ENCODE data around the gene RHBDD2. TPM values are rescaled to one million over a fixed set of nuclear protein-coding genes. Genes with fewer than 3 reads are reported as not detected.
"Not testable (repeated sequence)": the region's sequence is repeated elsewhere in the genome, so short reads cannot be mapped to it uniquely, and the experiment has no call there.

The RHBDD2 gene
- total and polyA plus RNA-seq, 2 donors (not counting 3 experiments of a cell fraction or from before 2014, with no cell fraction given) = 36.7 to 99.2 TPM

- Histone ChIP-seq H3K27me3 (ENCODE audit: control insufficient read depth in 2 of 2, insufficient read depth in 2 of 2, low read length in 2 of 2) (no peaks in the 10 kb centered on the region), H3K27ac (ENCODE audit: insufficient read depth, low read depth, low read length) (no peak overlapping the region)
Measured at GRCh38 chr7:75854233-75854632, 24.6 kb upstream of the RHBDD2 start.

GRCh38 chr7:75854813-75855345, 24.0 kb upstream of the RHBDD2 start:
- H3K9ac ChIP-seq (replicated peaks; ENCODE audit: extremely low read depth, insufficient read depth, low read length); H3K36me3 ChIP-seq (ENCODE audit: control insufficient read depth in 2 of 2, extremely low read depth in 1 of 2, insufficient read depth in 2 of 2, low read length in 2 of 2); H4K20me1 ChIP-seq (replicated peaks; ENCODE audit: control insufficient read depth, extremely low read depth, insufficient read depth, low read length); BruUV-seq (replicated peaks); H3K9me1 ChIP-seq (replicated peaks; ENCODE audit: control insufficient read depth, extremely low read depth, insufficient read depth, low read length); FAIRE-seq; POLR2A ChIA-PET; H3K4me1 ChIP-seq (ENCODE audit: control insufficient read depth, extremely low read depth, insufficient read depth, low read length); H3K4me2 ChIP-seq (ENCODE audit: insufficient read depth, low read length); intact Hi-C loops (cut with micrococcal nuclease); DNase-seq (ENCODE audit: low read depth, low spot score); dilution Hi-C loops (cut with MboI; ENCODE audit: extremely low pct_ligation_motif_present, low sequenced_read_pairs); H3K27ac ChIP-seq (ENCODE audit: insufficient read depth, low read depth, low read length); H3K9me3 ChIP-seq (replicated peaks; ENCODE audit: control insufficient read depth, insufficient read depth, low read length); H3K4me3 ChIP-seq (replicated peaks in 1 of 3; ENCODE audit: insufficient read depth in 1 of 3, low read depth in 1 of 3, low read length in 3 of 3); H3K27me3 ChIP-seq (ENCODE audit: control insufficient read depth in 2 of 2, insufficient read depth in 2 of 2, low read length in 2 of 2); H3K79me2 ChIP-seq (ENCODE audit: control insufficient read depth, insufficient read depth, low read length); H2AFZ ChIP-seq (ENCODE audit: low read depth, low read length): not testable (repeated sequence)
- CTCF ChIA-PET = interaction anchor here (1.2 kb wide), 1 partner anchor 165 kb away, joined by 5 read pairs; no protein-coding TSS in a partner anchor

More at GRCh38 chr7:75854233-75854632, 24.6 kb upstream of the RHBDD2 start:
- dilution Hi-C loops (cut with MboI; ENCODE audit: extremely low pct_ligation_motif_present, low sequenced_read_pairs) = no loop called here
- H3K9ac ChIP-seq (replicated peaks; ENCODE audit: extremely low read depth, insufficient read depth, low read length) = no peak overlapping the region
- no peak overlapping the region for H3K4me3 ChIP-seq (replicated peaks in 1 of 3; ENCODE audit: insufficient read depth in 1 of 3, low read depth in 1 of 3, low read length in 3 of 3)
- CTCF ChIA-PET = interaction anchor here (0.6 to 1.2 kb wide), 2 partner anchors 166 to 241 kb away, joined by 3 to 5 read pairs; no protein-coding TSS in a partner anchor
- no peaks in the 10 kb centered on the region for H3K79me2 ChIP-seq (ENCODE audit: control insufficient read depth, insufficient read depth, low read length)
- no peak for DNase-seq (ENCODE audit: low read depth, low spot score)
- no peaks in the 10 kb centered on the region for H3K36me3 ChIP-seq (ENCODE audit: control insufficient read depth in 2 of 2, extremely low read depth in 1 of 2, insufficient read depth in 2 of 2, low read length in 2 of 2)
- BruUV-seq (replicated peaks) = no TSS peak
- intact Hi-C loops (cut with micrococcal nuclease) = no loop called here
- no peaks in the 10 kb centered on the region for H3K4me1 ChIP-seq (ENCODE audit: control insufficient read depth, extremely low read depth, insufficient read depth, low read length)
- POLR2A ChIA-PET = no interaction called here
- no peaks in the 10 kb centered on the region for H4K20me1 ChIP-seq (replicated peaks; ENCODE audit: control insufficient read depth, extremely low read depth, insufficient read depth, low read length)
- H3K4me2 ChIP-seq (ENCODE audit: insufficient read depth, low read length) = no peak overlapping the region
- no peak for FAIRE-seq
- H3K9me3 ChIP-seq (replicated peaks; ENCODE audit: control insufficient read depth, insufficient read depth, low read length) = no peaks in the 10 kb centered on the region
- no peaks in the 10 kb centered on the region for H3K9me1 ChIP-seq (replicated peaks; ENCODE audit: control insufficient read depth, extremely low read depth, insufficient read depth, low read length)
- TF ChIP-seq FOS (IDR thresholded peaks at IDR 0.05; ENCODE audit: borderline replicate concordance, insufficient read depth, low read length) (no peak), CTCF (IDR thresholded peaks at IDR 0.05; ENCODE audit: extremely low read depth in 1 of 2, insufficient read depth in 1 of 2, low read depth in 1 of 2, low read length in 2 of 2) (no peak), JUN (IDR thresholded peaks at IDR 0.05; ENCODE audit: borderline replicate concordance, insufficient read depth, insufficient read length, low read depth) (no peak), POLR2AphosphoS5 (IDR thresholded peaks at IDR 0.05; ENCODE audit: insufficient read depth, low read depth, low read length) (no peak), MYC (IDR thresholded peaks at IDR 0.05; ENCODE audit: low read depth, low read length) (no peak), GATA2 (IDR thresholded peaks at IDR 0.05; ENCODE audit: insufficient read depth, insufficient read length, low read depth, low read length) (no peak), MAX (IDR thresholded peaks at IDR 0.05; ENCODE audit: insufficient read depth, insufficient read length) (no peak), POLR2A (IDR thresholded peaks at IDR 0.05; ENCODE audit: low read depth, low read length) (no peak), EZH2 (IDR thresholded peaks at IDR 0.05; ENCODE audit: borderline replicate concordance, low read depth, low read length, severe bottlenecking) (no peak)
- H2AFZ ChIP-seq (ENCODE audit: low read depth, low read length) = no peak overlapping the region
